Epithelial cell of proximal tubule (primary cell): Measurements from ENCODE around the gene MORN1. TPM values are rescaled to one million over a fixed set of nuclear protein-coding genes. Genes with fewer than 3 reads are reported as not detected.

Source experiments
- DNase-seq: peaks from one replicate; pipeline ENCODE4 v3.0.0-alpha.2; 2011; ENCODE audit warnings: low read depth
- H3K4me3 ChIP-seq: 2 replicates; pipeline ENCODE4 v1.5.1; 2011; ENCODE audit warnings: low read depth, mild to moderate bottlenecking, low read length
- CTCF ChIP-seq: conservative IDR thresholded peaks from 2 replicates; pipeline ENCODE4 v1.5.1; 2012; ENCODE audit warnings: low read depth, mild to moderate bottlenecking, low read length
- total RNA-seq: library from RNA; depleted of rRNA; stranded (reverse); fragments of >200 nt; gene quantifications from 2 replicates; pipeline ENCODE4 v1.2.3, GENCODE V29; 2015

MORN1 gene
- total RNA-seq, 1 donor from 2014 or later = 8.1 TPM

- no peak for DNase-seq
- no peak overlapping the region for H3K4me3 ChIP-seq
- TF ChIP-seq CTCF = no peak
Observed at GRCh38 chr1:2303016-2303775, 88.2 kb downstream of the MORN1 start.

DNA sequence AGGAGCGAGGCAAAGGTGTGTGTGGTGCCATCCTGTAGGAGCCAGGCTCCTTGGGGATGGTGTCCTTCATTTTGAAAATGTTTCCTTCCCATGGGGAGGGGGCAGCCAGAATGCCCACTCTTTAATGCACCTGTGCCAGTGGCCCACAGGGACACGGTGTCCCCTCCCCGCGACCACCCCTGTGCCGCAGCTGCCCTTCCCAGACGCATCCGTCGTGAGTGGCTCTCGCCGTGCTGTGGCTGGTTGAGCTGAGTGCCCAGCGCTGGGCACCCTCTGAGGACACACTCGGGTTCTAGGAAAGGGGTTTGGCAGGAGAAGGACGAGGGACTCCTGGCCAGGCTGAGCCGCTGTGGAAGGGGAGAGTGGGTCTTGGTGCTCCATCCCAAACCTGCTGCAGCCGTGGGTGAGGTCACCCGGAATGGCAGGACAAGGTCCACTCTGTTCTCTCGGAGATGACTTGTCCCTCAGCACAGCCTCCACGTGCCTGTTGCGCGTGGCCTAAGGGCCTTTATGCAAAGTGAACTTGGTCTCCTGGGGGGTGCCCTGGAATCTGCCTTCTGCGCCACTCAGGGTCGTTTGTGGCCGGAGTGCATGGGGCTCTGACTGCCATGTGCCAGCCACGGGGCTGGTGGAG, 88.9 kb downstream of the MORN1 start:
- no peak for DNase-seq
- no peak for TF ChIP-seq CTCF
- H3K4me3 ChIP-seq = no peak overlapping the region

GRCh38 chr1:2301607-2302291, 89.6 kb downstream of the MORN1 start:
- H3K4me3 ChIP-seq = no peak overlapping the region
- no peak for DNase-seq
- TF ChIP-seq CTCF = no peak

GRCh38 chr1:2300851-2301606, 90.3 kb downstream of the MORN1 start:
- no peak for DNase-seq
- TF ChIP-seq CTCF = no peak
- H3K4me3 ChIP-seq = no peak overlapping the region

DNA sequence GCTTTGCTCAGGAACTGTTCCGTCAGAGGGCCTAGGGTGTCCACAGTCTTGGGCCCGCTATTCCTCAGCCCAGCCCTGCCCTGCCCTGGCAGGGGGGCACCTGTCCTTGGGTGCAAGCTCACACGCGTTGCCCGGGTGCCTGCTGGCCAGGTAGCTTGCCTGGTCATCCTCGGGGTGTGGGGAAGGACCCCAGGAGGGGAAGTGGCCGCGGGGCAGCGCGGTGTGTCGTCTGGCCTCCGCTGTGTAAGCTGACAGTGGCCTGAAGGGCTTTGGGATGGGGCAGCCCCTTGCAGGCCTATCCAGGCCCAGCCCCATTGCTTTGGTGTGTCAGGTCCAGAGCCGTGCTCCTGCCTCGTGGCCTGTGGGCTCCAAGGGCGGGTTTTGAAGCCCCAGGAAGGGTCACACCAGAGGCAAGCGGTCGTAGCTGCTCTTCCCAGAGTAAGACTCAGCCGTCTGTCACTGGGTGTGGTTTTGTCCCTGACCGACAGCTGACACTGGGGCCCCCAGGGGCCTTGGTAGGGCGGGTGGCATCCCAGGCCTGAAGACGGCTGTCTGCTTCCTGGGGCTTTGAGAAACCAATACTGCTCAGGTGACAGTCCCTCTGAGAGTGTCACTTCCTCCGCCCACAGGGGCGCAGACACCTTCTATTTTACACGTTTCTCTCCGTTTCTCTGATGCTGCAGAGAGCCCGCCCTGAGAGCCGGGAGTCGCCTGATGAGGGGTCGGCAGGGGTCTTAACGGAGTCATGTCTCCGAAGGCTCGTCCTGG, 91.2 kb downstream of the MORN1 start:
- H3K4me3 ChIP-seq = no peak overlapping the region
- no peak for DNase-seq
- TF ChIP-seq CTCF = no peak

DNA sequence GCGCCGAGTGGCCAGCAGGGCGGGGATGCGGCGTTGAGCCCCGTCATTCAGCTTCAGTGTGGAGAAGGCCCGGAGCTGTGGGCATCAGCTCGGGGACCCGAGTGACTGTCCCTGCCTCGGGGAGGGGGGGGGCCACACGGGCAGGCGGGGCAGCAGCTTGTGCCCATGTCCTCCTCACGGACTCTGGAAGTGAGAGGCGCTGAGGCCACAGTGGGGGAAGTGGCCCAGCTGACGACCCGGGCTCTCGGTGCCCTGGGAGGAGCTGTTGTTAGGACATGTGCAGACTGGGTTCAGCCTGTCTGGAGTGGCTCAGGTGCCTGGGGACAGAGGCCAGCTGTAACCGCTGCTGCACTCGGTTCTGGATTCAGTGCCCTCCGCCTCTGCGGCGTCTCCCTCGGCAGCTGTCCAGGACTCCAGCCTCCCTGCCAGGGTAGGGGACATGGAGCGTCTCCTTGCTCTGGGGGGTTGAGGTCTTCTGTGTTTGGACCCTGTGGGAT, 92.2 kb downstream of the MORN1 start:
- H3K4me3 ChIP-seq = no peak overlapping the region
- no peak for TF ChIP-seq CTCF
- no peak for DNase-seq
